ENCODE results near the gene PRSS27. TPM values are rescaled to one million over a fixed set of nuclear protein-coding genes. Genes with fewer than 3 reads are reported as not detected.

The PRSS27 gene
- total and polyA plus RNA-seq, 2 donors (not counting 3 experiments of a cell fraction or from before 2014, with no cell fraction given), result 0.33 to 0.53 TPM

- TF ChIP-seq POLR2AphosphoS5 (IDR thresholded peaks at IDR 0.05; ENCODE audit: insufficient read depth, low read depth, low read length) (no peak), CTCF (IDR thresholded peaks at IDR 0.05; ENCODE audit: extremely low read depth in 1 of 2, insufficient read depth in 1 of 2, low read depth in 1 of 2, low read length in 2 of 2) (no peak), FOS (IDR thresholded peaks at IDR 0.05; ENCODE audit: borderline replicate concordance, insufficient read depth, low read length) (no peak), EZH2 (IDR thresholded peaks at IDR 0.05; ENCODE audit: borderline replicate concordance, low read depth, low read length, severe bottlenecking) (no peak), MYC (IDR thresholded peaks at IDR 0.05; ENCODE audit: low read depth, low read length) (no peak), POLR2A (IDR thresholded peaks at IDR 0.05; ENCODE audit: low read depth, low read length) (no peak), GATA2 (IDR thresholded peaks at IDR 0.05; ENCODE audit: insufficient read depth, insufficient read length, low read depth, low read length) (no peak), JUN (IDR thresholded peaks at IDR 0.05; ENCODE audit: borderline replicate concordance, insufficient read depth, insufficient read length, low read depth) (no peak), MAX (IDR thresholded peaks at IDR 0.05; ENCODE audit: insufficient read depth, insufficient read length) (no peak)
- H3K9ac ChIP-seq (replicated peaks; ENCODE audit: extremely low read depth, insufficient read depth, low read length), result no peak overlapping the region
- peaks cover 3 to 46% of the 10 kb centered on the region in 2 experiments for H3K36me3 ChIP-seq (ENCODE audit: control insufficient read depth in 2 of 2, extremely low read depth in 1 of 2, insufficient read depth in 2 of 2, low read length in 2 of 2)
- intact Hi-C loops (cut with micrococcal nuclease), result no loop called here
- no peak overlapping the region for H3K27ac ChIP-seq (ENCODE audit: insufficient read depth, low read depth, low read length)
- H3K9me1 ChIP-seq (replicated peaks; ENCODE audit: control insufficient read depth, extremely low read depth, insufficient read depth, low read length), result no peaks in the 10 kb centered on the region
- no peak overlapping the region for H3K4me3 ChIP-seq (replicated peaks in 1 of 3; ENCODE audit: insufficient read depth in 1 of 3, low read depth in 1 of 3, low read length in 3 of 3)
- FAIRE-seq (no peak), DNase-seq (ENCODE audit: low read depth, low spot score) (no peak)
- dilution Hi-C loops (cut with MboI; ENCODE audit: extremely low pct_ligation_motif_present, low sequenced_read_pairs), result no loop called here
- no peaks in the 10 kb centered on the region for H3K79me2 ChIP-seq (ENCODE audit: control insufficient read depth, insufficient read depth, low read length)
- CTCF ChIA-PET, result no interaction called here
- POLR2A ChIA-PET, result no interaction called here
- no peaks in the 10 kb centered on the region for H3K4me1 ChIP-seq (ENCODE audit: control insufficient read depth, extremely low read depth, insufficient read depth, low read length)
- H3K4me2 ChIP-seq (ENCODE audit: insufficient read depth, low read length), result no peak overlapping the region
- H3K9me3 ChIP-seq (replicated peaks; ENCODE audit: control insufficient read depth, insufficient read depth, low read length), result no peaks in the 10 kb centered on the region
- BruUV-seq (replicated peaks), result no TSS peak
- H2AFZ ChIP-seq (ENCODE audit: low read depth, low read length), result no peak overlapping the region
- no peaks in the 10 kb centered on the region for H3K27me3 ChIP-seq (ENCODE audit: control insufficient read depth in 2 of 2, insufficient read depth in 2 of 2, low read length in 2 of 2)
- no peaks in the 10 kb centered on the region for H4K20me1 ChIP-seq (replicated peaks; ENCODE audit: control insufficient read depth, extremely low read depth, insufficient read depth, low read length)
Measured at GRCh38 chr16:2704983-2705275, 15.1 kb downstream of the PRSS27 start.

Data from endothelial cell of umbilical vein (primary cell).